ENCODE data around the gene ATP5PO. TPM values are rescaled to one million over a fixed set of nuclear protein-coding genes. Genes with fewer than 3 reads are reported as not detected.

ATP5PO gene
- total and polyA plus RNA-seq, 2 of the 8 experiments (the other 6 are each of a cell fraction or from before 2014, with no cell fraction given): 251 to 267 TPM

GRCh38 chr21:33899199-33899598 is 16.4 kb downstream of the ATP5PO start:
- POLR2A ChIA-PET (ENCODE audit: partially characterized antibody): interaction anchor here (1.0 kb wide), 1 partner anchor 10 kb away, joined by 3 read pairs; no protein-coding TSS in a partner anchor
- TF ChIP-seq SUZ12 (IDR thresholded peaks at IDR 0.05; ENCODE audit: low read length) (no peak), SP2 (IDR thresholded peaks at IDR 0.05; ENCODE audit: low read length) (no peak), GTF2F1 (IDR thresholded peaks at IDR 0.05; ENCODE audit: borderline replicate concordance, low read depth, low read length) (no peak), USF2 (IDR thresholded peaks at IDR 0.05; ENCODE audit: low read length) (no peak), BRCA1 (IDR thresholded peaks at IDR 0.05; ENCODE audit: low read depth, low read length) (no peak), CHD1 (IDR thresholded peaks at IDR 0.05; ENCODE audit: low read depth, low read length) (no peak)

More at GRCh38 chr21:33899199-33899598, 16.4 kb downstream of the ATP5PO start:
- Histone ChIP-seq H3K27me3 (replicated peaks in 1 of 4; ENCODE audit: control insufficient read depth in 3 of 4, extremely low read depth in 1 of 4, insufficient read depth in 3 of 4, low read length in 3 of 4) (no peaks in the 10 kb centered on the region), H3K4ac (replicated peaks; ENCODE audit: insufficient read length, low read depth, low read length) (no peak overlapping the region), H4K8ac (ENCODE audit: extremely low read depth, insufficient read depth, low read length) (no peak overlapping the region), H3K36me3 (ENCODE audit: control insufficient read depth in 2 of 4, insufficient read depth in 4 of 4, low read length in 3 of 4) (peaks cover 7 to 20% (median 13%) of the 10 kb centered on the region in 4 experiments; a peak in 6 of 8 replicates), H2BK5ac (ENCODE audit: low read depth, low read length) (no peak overlapping the region), H2BK12ac (ENCODE audit: low read depth, low read length) (no peak overlapping the region), H3K9me3 (ENCODE audit: insufficient read depth in 2 of 2, low read depth in 1 of 2, low read length in 1 of 2) (no peaks in the 10 kb centered on the region), H3K18ac (ENCODE audit: extremely low read depth, low read length) (no peak overlapping the region), H2AK5ac (ENCODE audit: low read depth, low read length) (no peak overlapping the region), H2BK15ac (ENCODE audit: low read length) (no peak overlapping the region), H2AFZ (ENCODE audit: low read length) (no peak overlapping the region), H3K9ac (replicated peaks in 1 of 4; ENCODE audit: extremely low read depth in 1 of 4, low read depth in 3 of 4, low read length in 3 of 4) (no peak overlapping the region), H3K4me3 (ENCODE audit: extremely low read depth in 1 of 4, insufficient read depth in 2 of 4, low read depth in 3 of 4, low read length in 4 of 4) (no peak overlapping the region), H3K23ac (ENCODE audit: insufficient read length) (no peak overlapping the region), H3K27ac (ENCODE audit: low read depth, low read length) (no peak overlapping the region), H3K4me2 (ENCODE audit: insufficient read depth in 1 of 2, low read depth in 2 of 2, low read length in 2 of 2) (no peak overlapping the region), H3K56ac (replicated peaks; ENCODE audit: insufficient read length, low read depth, low read length) (no peak overlapping the region), H2BK120ac (replicated peaks; ENCODE audit: low read depth, low read length) (no peak overlapping the region), H4K20me1 (replicated peaks in 1 of 2; ENCODE audit: control insufficient read depth in 1 of 2, insufficient read depth in 2 of 2, low read length in 2 of 2) (peaks cover 2 to 9% of the 10 kb centered on the region in 2 experiments), H3K4me1 (replicated peaks in 1 of 4; ENCODE audit: control insufficient read depth in 3 of 4, insufficient read depth in 4 of 4, low read length in 3 of 4) (peaks cover 3 to 8% (median 6%) of the 10 kb centered on the region in 4 experiments; a peak in 6 of 7 replicates), H2BK20ac (ENCODE audit: low read length) (no peak overlapping the region), H4K5ac (ENCODE audit: insufficient read length, low read depth, low read length) (no peak overlapping the region), H3K23me2 (ENCODE audit: low read depth, low read length) (peaks cover 3% of the 10 kb centered on the region), H3K14ac (ENCODE audit: insufficient read length) (no peak overlapping the region), H3K79me1 (ENCODE audit: low read depth, low read length) (no peaks in the 10 kb centered on the region), H4K91ac (replicated peaks; ENCODE audit: insufficient read length, low read length) (no peak overlapping the region), H3K79me2 (ENCODE audit: control insufficient read depth in 1 of 2, insufficient read depth in 2 of 2, low read length in 2 of 2) (no peaks in the 10 kb centered on the region)
- CTCF ChIA-PET (ENCODE audit: partially characterized antibody): interaction anchor here (0.6 to 1.7 kb wide), 3 partner anchors 17 to 194 kb away, joined by 3 to 4 read pairs (median 4); no protein-coding TSS in a partner anchor
- FAIRE-seq: no peak
- 91% methylated on average over 5 of the region's 5 CpGs; no CpG with 5 or more reads in 1 of the 2 experiments for WGBS, 2 experiments (ENCODE audit: extremely low coverage in 1 of 2, insufficient coverage in 1 of 2, insufficient read length in 1 of 2, insufficient replicate concordance in 2 of 2, low coverage in 1 of 2, low lambda C conversion rate in 2 of 2, missing lambda C conversion rate in 1 of 2)
- DNase-seq (ENCODE audit: low read depth in 1 of 2, low spot score in 2 of 2): no peak
